ENCODE data around the gene CLK2. TPM values are rescaled to one million over a fixed set of nuclear protein-coding genes. Genes with fewer than 3 reads are reported as not detected.

Gene CLK2
- polyA plus RNA-seq (2012; ENCODE audit: low read depth, missing spikeins), result 35.8 TPM

- peak; percentile 96 for FAIRE-seq
- DNase-seq (ENCODE audit: insufficient read length, low spot score), result peak; percentile 97
- TF ChIP-seq POLR2AphosphoS5 (IDR thresholded peaks at IDR 0.05; ENCODE audit: low read depth, low read length) (peak; percentile 83), POLR2A (IDR thresholded peaks at IDR 0.05; ENCODE audit: low read depth, low read length) (peak; percentile 79), PAX5 (IDR thresholded peaks at IDR 0.05; ENCODE audit: insufficient read depth, low read length, severe bottlenecking) (peak; percentile 20), TAF1 (IDR thresholded peaks at IDR 0.05; ENCODE audit: low read depth, low read length) (peak; percentile 19; the same call in 1 of the 2 replicates), POU2F2 (IDR thresholded peaks at IDR 0.05; ENCODE audit: low read depth, low read length) (no peak), SPI1 (IDR thresholded peaks at IDR 0.05; ENCODE audit: low read depth, low read length) (peak; percentile 53; the same call in 1 of the 2 replicates)
These were observed at the start of gene CLK2 for GRCh38 chr1:155273343-155274245. CLK2 (minus strand) TSS chr1:155273504; CDS start chr1:155270977, 2,527 bp downstream.

- FAIRE-seq, result no peak
- no peak for TF ChIP-seq PAX5 (IDR thresholded peaks at IDR 0.05; ENCODE audit: insufficient read depth, low read length, severe bottlenecking)
- no peak for TF ChIP-seq POLR2AphosphoS5 (IDR thresholded peaks at IDR 0.05; ENCODE audit: low read depth, low read length)
- TF ChIP-seq POU2F2 (IDR thresholded peaks at IDR 0.05; ENCODE audit: low read depth, low read length), result no peak
- no peak for TF ChIP-seq SPI1 (IDR thresholded peaks at IDR 0.05; ENCODE audit: low read depth, low read length)
- TF ChIP-seq POLR2A (IDR thresholded peaks at IDR 0.05; ENCODE audit: low read depth, low read length), result no peak
- no peak for TF ChIP-seq TAF1 (IDR thresholded peaks at IDR 0.05; ENCODE audit: low read depth, low read length)
- peak; percentile 39 for DNase-seq (ENCODE audit: insufficient read length, low spot score)
These were observed 49.3 kb upstream of the CLK2 start for GRCh38 chr1:155322571-155322952.

GRCh38 chr1:155321639-155322503 is 48.6 kb upstream of the CLK2 start:
- no peak for TF ChIP-seq SPI1 (IDR thresholded peaks at IDR 0.05; ENCODE audit: low read depth, low read length)
- no peak for TF ChIP-seq POLR2AphosphoS5 (IDR thresholded peaks at IDR 0.05; ENCODE audit: low read depth, low read length)
- TF ChIP-seq POLR2A (IDR thresholded peaks at IDR 0.05; ENCODE audit: low read depth, low read length), result no peak
- TF ChIP-seq TAF1 (IDR thresholded peaks at IDR 0.05; ENCODE audit: low read depth, low read length), result no peak
- TF ChIP-seq PAX5 (IDR thresholded peaks at IDR 0.05; ENCODE audit: insufficient read depth, low read length, severe bottlenecking), result no peak
- TF ChIP-seq POU2F2 (IDR thresholded peaks at IDR 0.05; ENCODE audit: low read depth, low read length), result no peak
- no peak for DNase-seq (ENCODE audit: insufficient read length, low spot score)
- no peak for FAIRE-seq

- TF ChIP-seq POU2F2 (IDR thresholded peaks at IDR 0.05; ENCODE audit: low read depth, low read length) (no peak), POLR2A (IDR thresholded peaks at IDR 0.05; ENCODE audit: low read depth, low read length) (0 out of 2 replicates have a peak, but pooled peaks have one; percentile 33), TAF1 (IDR thresholded peaks at IDR 0.05; ENCODE audit: low read depth, low read length) (no peak), SPI1 (IDR thresholded peaks at IDR 0.05; ENCODE audit: low read depth, low read length) (no peak), POLR2AphosphoS5 (IDR thresholded peaks at IDR 0.05; ENCODE audit: low read depth, low read length) (no peak; the same call in 1 of the 2 replicates), PAX5 (IDR thresholded peaks at IDR 0.05; ENCODE audit: insufficient read depth, low read length, severe bottlenecking) (no peak)
These were observed 47.6 kb upstream of the CLK2 start, which contains the start of gene RUSC1 for GRCh38 chr1:155320661-155321617. RUSC1 (plus strand) TSS chr1:155320894; CDS start chr1:155321774, 880 bp downstream.

GRCh38 chr1:155320252-155320651 is 46.9 kb upstream of the CLK2 start:
- no peak for DNase-seq (ENCODE audit: insufficient read length, low spot score)
- no peak for FAIRE-seq
- TF ChIP-seq PAX5 (IDR thresholded peaks at IDR 0.05; ENCODE audit: insufficient read depth, low read length, severe bottlenecking) (no peak), POU2F2 (IDR thresholded peaks at IDR 0.05; ENCODE audit: low read depth, low read length) (no peak), SPI1 (IDR thresholded peaks at IDR 0.05; ENCODE audit: low read depth, low read length) (no peak), POLR2A (IDR thresholded peaks at IDR 0.05; ENCODE audit: low read depth, low read length) (no peak), TAF1 (IDR thresholded peaks at IDR 0.05; ENCODE audit: low read depth, low read length) (no peak), POLR2AphosphoS5 (IDR thresholded peaks at IDR 0.05; ENCODE audit: low read depth, low read length) (no peak)

More at GRCh38 chr1:155320661-155321617, 47.6 kb upstream of the CLK2 start, which contains the start of gene RUSC1:
- DNase-seq (ENCODE audit: insufficient read length, low spot score) (peak; percentile 79), FAIRE-seq (peak; percentile 89)

GRCh38 chr1:155319536-155319935 is 46.2 kb upstream of the CLK2 start:
- TF ChIP-seq PAX5 (IDR thresholded peaks at IDR 0.05; ENCODE audit: insufficient read depth, low read length, severe bottlenecking) (no peak), TAF1 (IDR thresholded peaks at IDR 0.05; ENCODE audit: low read depth, low read length) (no peak), POLR2A (IDR thresholded peaks at IDR 0.05; ENCODE audit: low read depth, low read length) (no peak), SPI1 (IDR thresholded peaks at IDR 0.05; ENCODE audit: low read depth, low read length) (no peak), POLR2AphosphoS5 (IDR thresholded peaks at IDR 0.05; ENCODE audit: low read depth, low read length) (no peak), POU2F2 (IDR thresholded peaks at IDR 0.05; ENCODE audit: low read depth, low read length) (no peak)
- FAIRE-seq, result no peak
- DNase-seq (ENCODE audit: insufficient read length, low spot score), result no peak

GRCh38 chr1:155318082-155318481 is 44.8 kb upstream of the CLK2 start:
- no peak for FAIRE-seq
- DNase-seq (ENCODE audit: insufficient read length, low spot score), result no peak
- no peak for TF ChIP-seq POU2F2 (IDR thresholded peaks at IDR 0.05; ENCODE audit: low read depth, low read length)
- TF ChIP-seq SPI1 (IDR thresholded peaks at IDR 0.05; ENCODE audit: low read depth, low read length), result no peak
- no peak for TF ChIP-seq TAF1 (IDR thresholded peaks at IDR 0.05; ENCODE audit: low read depth, low read length)
- TF ChIP-seq PAX5 (IDR thresholded peaks at IDR 0.05; ENCODE audit: insufficient read depth, low read length, severe bottlenecking), result no peak
- TF ChIP-seq POLR2AphosphoS5 (IDR thresholded peaks at IDR 0.05; ENCODE audit: low read depth, low read length), result no peak
- TF ChIP-seq POLR2A (IDR thresholded peaks at IDR 0.05; ENCODE audit: low read depth, low read length), result no peak
